Activated effector memory CD4-positive, alpha-beta T cell treated with anti-CD3 and anti-CD28 coated beads, Interleukin-2, amount 50 U/mL, for 16 hours (primary cell): Measurements from ENCODE around the gene CLEC2D.
"Not testable (repeated sequence)": the region's sequence is repeated elsewhere in the genome, so short reads cannot be mapped to it uniquely, and the experiment has no call there.

Source experiments
- DNase-seq: peaks from one replicate; pipeline ENCODE4 v3.0.0-alpha.2; 2020

CLEC2D gene, protein sequence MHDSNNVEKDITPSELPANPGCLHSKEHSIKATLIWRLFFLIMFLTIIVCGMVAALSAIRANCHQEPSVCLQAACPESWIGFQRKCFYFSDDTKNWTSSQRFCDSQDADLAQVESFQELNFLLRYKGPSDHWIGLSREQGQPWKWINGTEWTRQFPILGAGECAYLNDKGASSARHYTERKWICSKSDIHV

DNA sequence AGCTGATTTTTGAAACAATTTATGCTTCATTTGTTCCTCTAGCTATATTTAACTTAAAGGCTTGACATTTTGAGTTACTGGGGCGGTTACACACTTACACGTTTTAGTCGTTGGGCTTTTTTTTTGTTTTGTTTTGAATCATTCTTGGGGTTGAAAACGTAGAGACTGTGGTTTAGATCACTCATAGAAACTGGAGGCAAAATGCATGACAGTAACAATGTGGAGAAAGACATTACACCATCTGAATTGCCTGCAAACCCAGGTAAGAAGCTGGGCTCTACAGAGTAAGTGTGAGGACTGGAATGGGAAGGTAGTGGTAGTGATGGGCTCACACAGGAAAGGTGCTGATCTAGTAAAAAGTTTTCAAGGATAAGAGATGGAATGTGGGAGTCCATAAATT is at the start of gene CLEC2D:
TSS of gene CLEC2D (plus strand) at position 180 of the 400 bp plus-strand sequence. CDS start at position 202, 22 bp downstream.
- DNase-seq = peak; percentile 69

DNA sequence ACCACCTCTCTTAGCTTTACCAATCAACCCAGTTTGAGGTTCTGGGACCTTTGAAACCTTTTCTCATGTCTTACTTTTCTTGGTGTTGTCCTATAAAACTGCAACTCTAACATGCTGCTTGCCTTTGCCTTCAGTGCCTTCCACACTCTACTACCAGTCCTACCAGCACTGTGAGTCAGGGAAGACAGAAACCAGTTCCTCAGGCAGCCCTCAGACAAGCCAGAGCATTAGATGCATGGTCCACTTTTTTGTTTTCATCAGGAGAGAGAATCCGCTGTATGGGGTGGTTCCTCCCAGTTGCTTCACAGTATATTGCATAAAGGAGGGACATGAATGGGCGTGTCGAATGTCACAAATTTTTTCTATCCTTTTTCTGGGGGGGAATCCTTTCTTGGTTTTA is 44.5 kb upstream of the CLEC2D start:
- no peak for DNase-seq

DNA sequence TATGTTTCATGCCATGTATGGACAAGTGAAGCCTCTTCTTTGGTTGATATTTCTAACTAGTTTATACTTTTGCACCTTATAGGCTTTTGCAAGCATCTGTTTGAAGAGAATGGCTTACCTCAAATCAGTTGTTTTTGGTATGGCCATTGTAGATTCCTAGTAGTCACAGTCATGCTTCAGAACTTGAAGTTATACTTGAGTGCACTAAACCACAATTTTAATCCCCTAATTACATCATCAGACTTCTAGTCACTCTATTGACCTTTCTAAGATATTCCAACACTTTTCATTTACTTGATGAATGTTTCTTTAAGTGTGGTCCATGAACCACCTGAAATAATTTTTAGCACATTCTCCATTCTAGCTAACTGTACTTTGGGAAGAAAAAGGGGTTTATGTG is 43.2 kb upstream of the CLEC2D start:
- no peak for DNase-seq

DNA sequence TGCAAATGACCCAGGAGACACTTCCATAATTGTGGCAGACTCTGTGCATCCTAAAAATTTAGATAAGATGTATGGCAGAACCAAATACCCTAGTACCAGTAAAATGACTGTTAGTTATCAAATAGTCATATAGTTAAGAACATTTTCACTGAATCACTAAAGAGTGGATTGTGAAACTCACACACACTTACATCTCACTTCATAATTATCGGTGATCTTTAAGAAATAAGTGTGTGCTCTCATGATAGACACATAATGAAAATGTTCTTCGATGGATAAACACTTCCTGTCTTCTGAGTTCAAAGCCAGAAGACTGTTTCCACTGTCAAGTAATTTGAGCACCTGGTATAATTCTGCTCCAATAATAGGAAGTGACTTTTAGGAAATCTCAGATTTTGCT is 42.7 kb upstream of the CLEC2D start:
- DNase-seq = no peak

DNA sequence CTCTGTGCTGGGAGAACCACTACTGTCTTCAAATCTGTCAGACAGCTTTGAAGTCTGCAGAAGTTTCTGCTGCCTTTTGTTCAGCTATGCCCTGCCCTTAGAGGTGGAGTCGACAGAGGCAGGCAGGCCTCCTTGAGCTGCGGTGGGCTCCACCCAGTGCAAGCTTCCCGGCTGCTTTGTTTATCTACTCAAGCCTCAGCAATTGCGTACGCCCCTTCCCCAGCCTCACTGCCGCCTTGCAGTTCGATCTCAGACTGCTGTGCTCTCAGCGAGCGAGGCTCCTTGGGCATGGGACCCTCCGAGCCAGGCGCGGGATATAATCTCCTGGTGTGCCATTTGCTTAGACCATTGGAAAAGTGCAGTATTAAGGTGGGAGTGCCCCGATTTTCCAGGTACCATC is 36.7 kb upstream of the CLEC2D start:
- DNase-seq = peak; percentile 60

DNA sequence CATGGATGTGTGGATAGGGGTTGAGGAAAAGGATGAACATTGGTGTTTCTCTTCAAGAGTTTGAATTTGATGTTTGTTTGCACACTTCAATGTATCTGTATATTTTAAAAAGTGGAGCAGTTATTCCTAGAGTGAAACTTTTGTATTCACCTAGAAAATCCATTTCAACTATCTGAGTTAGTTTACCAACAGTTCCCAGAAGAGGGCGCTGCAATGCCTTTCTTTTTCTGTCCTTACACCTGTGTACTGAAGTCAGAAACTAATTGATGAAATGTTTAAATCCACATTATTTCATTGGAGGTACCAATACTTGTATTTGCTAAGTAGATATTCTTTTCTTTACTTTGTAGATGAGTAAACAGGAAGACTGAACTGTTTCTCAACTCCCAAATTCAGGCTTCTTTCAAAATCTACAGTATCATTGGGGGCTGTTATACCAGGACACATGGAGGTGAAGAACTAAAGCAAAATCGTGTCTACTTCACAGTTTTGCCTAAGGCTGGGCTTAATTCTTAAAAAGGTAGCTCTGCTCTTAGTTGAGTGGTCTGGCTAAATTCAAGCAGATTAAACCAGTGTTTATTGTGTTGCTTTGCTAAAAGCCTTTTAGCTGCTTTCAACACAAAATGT is 35.2 kb upstream of the CLEC2D start:
- peak; percentile 88 for DNase-seq

DNA sequence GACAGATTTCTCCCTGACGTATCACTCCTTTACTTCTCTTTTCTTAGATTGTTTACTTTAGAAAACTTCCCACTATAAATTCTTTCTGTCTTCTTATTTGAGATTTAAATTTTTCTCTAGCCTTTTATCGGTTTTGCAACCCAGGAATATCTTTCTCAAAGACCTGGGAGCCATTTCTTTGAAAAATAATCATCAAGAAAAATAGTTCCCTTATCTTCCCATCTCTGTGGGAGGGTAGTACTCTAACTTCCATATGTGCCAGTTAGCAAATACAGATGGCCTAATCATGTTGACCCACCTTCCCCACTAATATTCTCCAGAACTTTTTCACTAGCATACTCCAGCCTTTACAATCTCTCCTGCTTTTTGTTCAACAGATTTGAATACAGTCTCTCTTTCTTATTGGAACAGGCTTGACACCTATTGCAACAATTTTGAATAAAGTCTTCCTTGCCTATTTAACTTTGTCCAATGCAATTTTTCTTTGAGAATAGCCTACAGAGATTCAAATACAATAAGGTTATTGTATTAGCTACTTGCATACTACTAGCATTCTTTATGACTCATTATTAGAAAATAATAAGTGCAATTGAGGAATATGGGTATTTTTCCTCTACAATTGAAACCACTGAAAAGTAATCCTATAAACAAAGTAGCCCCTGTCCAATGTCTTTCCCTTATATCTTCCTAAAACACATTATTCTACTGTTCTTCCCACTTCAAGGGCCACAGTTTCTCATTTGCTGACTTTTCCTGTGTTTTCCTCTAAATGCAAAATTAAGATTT is 34.4 kb upstream of the CLEC2D start:
- no peak for DNase-seq

DNA sequence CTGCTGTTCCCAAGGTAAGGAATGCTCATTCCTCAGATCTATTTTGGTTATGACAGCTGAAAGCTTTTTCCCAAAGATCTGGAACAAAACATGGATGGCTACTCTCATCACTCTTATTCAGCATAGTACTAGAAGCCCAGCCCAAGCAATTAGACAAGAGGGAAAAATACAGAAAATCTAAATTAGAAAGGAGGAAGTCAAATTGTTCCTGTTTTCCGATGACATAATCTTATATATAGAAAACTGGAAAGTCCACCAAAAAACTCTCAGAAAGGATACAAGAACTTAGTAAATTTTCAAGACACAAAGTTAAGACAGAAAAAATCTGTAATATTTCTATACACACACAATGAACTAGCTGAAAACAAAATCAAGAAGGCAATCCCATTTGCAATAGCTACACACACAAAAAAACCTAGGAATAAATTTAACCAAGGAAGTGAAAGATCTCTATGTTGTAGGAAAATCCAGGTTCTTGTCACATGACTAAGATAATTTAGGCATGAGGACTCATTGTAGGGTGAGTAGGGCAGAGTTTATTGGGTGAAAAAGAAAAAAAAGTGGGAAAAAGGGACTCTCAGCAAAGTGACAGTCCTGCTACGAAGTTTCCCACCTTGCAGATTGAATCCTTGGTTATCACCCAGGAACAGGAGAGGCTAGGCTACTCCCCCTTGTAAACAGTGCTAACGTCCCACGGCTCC is 33.2 kb upstream of the CLEC2D start:
- no peak for DNase-seq

DNA sequence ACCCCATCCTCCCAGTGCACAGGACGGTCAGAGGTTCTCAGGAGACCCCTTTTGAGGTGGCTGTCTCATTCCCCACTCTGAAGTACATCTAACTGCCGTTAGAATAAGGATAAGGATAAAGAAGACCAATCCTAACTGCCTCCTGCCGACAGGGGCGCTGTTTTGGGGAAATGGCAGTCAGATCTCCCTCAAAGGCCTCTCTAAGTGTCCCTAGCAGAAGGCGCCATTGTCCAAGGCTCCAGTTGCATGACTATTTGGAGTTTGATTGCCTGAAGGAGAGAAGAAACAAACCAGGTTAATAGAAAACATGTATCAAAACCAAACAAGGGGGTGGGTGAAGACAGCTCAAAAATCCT is 32.7 kb upstream of the CLEC2D start:
- no peak for DNase-seq

DNA sequence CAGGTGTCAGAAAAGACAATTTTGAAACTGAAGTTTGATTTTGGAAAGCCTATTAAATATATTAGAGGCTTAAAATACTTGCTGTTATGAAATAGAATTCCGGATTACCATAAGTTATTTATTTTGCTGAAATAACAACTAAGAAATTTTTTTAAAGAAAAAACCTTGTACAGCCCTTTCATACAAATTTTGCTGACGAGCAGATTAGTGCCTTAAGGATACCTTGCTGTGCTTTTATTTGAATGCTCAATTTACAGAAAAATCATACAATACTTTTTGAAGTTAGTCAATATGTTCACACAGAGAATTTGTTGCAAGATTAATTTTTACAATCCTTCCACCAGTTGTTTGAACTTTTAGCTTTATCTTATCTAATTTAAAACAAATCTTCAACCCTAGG is 29.5 kb upstream of the CLEC2D start:
- DNase-seq = no peak

DNA sequence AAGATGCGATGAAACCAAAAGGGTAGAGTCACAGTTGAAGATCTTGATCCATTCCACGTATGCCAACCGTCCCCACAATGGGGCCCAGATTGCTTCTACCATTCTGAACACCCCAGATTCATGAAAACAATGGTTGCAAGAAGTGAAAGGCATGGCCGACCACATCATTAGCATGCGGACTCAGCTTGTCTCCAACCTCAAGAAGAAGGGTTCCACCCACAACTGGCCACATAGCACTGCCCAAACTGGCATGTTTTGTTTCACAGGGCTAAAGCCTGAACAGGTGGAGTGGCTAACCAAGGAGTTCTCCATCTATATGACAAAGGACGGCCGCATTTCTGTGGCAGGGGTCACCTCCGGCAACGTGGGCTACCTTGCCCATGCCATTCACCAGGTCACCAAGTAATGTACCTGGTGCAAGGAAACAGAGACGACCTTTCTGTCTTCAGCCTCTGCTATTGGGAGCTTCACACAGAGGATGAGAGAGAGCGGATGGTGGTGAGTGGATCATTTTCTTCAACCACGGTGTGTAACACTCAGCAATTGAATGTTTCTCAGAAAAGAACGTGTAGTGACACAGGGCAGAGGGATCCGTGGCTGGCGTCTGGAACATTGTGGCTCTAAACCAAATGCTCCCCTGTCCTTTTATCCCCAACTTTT is 26.8 kb upstream of the CLEC2D start:
- DNase-seq = no peak

DNA sequence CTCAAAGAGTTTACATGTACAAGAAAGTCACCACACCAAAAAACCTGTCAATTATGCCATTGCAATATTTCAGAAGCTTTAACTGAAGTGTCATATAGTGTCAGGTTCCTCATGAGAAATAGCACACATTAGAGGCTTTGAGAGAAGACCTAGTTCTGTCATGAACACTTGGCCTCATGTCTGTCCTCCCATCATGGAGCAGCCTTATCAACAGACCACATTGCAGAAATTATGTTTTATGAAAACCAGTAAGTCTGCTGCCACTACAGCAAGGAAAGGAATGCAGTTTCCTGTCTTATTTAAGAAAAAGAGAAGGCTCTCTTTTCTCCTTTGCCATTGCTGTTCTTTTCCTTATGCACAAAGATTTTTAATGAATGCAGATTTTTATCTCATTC is 26.2 kb upstream of the CLEC2D start:
- DNase-seq = no peak

DNA sequence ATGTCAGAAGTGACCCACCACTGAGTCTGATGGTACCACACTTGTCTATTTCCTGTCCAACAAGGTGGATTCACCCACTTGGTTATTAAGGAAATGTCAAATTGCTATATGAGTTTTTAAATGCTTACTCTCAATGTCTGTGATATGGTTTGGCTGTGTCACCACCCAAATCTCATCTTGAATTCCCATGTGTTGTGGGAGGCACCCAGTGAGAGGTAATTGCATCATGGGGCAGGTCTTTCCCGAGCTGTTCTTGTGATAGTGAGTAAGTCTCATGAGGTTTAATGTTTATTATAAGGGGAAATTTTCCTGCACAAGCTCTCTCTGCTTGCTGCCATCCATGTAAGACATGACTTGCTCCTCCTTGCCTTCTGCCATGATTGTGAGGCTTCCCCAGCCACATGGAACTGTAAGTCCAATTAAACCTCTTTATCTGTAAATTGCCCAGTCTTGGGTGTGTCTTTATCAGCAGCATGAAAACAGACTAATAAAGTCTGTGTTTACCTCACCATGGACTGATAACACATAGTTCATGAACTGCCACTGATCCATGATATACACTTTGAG is 24.4 kb upstream of the CLEC2D start:
- not testable (repeated sequence) for DNase-seq

DNA sequence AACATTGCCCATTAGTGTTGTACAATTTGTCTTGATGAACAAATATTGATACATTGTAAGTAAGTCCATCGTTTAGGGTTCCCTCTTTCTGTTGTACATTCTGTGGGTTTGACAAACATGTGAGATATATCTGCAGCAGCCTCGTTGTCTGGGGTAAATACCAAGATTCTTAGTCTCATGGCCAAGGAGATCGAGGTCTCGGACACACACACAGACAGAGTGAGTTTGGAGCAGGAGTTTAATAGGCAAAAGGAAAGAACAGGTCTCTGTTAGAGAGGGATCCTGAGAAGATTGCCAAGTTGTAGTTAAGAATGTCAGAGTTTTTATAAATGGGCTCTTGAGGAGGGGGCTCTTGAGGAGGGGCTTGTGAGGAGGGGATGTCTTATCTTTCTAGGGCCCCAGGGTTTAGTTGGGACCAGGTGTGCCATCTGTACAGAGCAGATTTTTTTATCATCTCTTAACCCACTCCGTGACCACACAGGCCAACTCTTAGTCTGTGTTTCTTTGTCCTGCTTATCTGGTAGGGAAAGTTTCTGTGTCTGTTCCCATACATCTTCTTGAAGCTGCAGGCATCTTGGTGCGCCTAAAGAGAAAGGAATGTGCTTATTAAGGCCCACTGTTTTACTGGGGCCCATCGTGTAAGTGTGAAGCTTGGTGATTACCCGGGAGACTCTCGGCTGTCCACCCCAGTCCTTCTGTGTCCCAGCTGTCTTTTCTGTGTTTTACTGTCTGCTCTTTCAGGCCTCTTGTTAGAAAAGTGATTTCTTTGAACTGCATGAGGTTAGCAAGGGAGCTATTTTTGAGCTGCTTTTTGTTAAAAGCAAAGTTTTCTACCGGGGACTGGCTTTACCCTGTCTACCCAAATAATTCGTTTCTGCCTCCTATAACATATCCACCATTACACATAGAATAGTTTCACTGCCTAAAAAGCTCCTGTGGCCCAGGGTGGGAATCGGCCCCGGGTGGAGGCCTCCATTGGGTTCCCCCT is 22.4 kb upstream of the CLEC2D start:
- no peak for DNase-seq

DNA sequence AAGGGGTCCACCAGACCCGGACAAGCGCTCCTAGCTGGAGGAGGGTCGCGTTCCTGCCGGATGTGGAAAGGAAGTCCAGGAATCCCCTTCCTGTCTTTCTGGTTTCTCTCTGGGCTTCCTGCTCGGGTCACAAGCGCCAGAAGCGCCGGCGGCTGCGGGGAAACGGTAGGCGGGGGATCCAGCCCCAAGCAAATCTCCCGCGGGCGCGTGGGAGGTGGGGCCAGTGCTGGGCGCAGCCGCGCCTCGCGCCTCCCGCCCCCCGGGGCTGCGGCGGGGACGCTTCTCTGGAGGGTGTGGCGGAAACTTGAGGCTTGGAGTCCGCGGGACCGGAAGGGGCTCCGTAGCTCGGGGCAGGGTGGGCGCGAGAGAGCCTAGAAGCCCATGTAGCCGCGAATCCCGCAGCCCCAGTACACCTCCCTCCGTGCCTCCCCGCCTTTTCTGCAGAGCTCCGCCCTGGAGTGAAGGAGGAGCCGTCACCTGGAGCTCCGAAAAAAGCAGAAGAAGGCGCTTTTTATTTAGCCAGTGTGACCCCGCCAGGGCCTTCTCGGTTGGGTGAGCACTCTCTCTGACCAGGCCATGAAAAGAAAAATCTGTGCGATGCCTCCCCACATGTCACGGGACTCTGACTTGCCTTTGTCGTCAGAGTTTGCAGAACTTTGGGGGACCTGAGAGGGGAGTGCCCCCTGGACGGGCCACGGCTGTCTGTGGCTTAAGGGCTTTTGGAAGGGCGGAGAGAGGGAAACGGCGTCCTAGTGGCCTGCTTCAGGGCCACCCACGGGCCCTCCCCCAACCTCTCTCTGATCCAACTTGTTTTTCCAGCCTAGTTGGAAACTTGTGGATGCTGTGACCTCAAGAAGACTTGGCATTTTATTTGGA is 21.4 kb upstream of the CLEC2D start:
- DNase-seq = peak; percentile 95

DNA sequence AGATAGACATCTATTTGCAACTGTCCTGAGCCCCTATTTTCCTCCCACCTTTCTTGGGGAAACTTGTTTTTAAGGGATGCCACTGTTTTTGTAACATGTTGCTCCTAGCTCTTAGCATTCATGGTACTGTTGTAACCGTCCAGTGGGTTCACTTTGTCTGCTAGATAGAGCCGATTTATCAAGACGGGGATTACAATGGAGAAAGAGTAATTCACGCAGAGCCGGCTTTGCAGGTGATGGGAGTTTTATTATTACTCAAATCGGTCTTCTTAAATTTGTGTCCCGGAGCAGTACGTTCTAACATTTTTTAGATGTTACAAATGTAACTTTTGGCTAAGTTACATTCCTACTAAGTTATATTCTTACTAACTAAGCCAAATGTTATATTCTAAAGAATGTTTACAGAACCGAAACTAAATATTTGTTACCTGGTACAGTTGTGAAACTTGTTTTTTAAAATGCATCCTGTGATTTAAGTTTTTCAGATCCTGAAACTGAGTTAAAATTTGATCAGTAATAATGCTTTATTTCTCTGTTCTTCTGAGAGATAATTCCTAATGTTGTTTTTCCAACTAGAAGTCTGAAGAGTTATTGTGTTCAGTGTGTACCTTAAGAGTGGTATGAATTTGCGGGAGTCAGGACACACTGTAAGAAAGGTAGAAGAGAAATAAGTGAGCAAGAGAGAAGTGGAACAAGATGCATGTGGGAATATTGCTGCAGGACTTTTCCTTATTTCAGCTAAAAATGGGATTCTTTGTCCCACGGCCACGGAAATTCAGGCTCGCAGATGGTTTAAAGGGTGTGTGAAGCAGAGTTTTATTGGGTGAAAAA is 20.6 kb upstream of the CLEC2D start:
- no peak for DNase-seq

DNA sequence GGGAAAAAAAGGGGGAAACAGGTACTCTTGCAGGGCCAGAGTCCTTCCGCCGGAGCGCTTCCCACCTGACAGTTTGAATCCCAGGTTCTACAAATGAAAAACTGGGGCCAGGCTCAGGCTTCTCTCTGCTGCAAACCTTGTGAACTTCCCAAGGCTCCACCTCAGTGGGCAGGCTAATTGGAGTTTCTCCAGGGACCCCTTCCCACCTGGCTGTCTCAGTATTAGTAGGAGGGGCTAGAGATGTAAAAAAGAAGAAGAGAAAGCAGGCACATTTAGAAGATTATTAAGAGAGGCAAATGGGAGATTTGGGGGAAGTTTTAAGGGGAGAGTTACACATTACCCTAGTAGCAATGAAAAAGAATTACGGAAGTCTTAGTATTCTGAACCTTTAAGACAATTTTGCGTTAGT is 20.0 kb upstream of the CLEC2D start:
- DNase-seq = peak; percentile 74

DNA sequence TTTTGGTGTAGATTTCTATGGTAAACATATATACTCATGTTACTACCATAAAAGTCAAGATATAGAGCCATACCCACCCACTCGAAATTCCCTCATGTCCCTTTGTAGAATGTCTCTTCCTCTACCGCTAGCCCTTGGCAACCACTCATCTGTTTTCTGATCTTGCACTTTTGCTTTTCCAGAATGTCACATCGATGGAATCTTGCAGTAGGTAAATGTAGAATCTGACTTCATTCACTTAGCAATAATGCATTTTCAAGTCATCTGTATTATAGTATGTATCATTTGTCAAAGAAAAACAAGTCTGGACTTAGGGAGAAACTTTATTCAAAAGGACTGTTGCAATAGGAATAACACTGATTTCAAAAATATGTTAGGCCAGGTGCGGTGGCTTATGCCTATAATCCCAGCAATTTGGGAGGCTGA is 19.3 kb upstream of the CLEC2D start:
- DNase-seq = no peak

DNA sequence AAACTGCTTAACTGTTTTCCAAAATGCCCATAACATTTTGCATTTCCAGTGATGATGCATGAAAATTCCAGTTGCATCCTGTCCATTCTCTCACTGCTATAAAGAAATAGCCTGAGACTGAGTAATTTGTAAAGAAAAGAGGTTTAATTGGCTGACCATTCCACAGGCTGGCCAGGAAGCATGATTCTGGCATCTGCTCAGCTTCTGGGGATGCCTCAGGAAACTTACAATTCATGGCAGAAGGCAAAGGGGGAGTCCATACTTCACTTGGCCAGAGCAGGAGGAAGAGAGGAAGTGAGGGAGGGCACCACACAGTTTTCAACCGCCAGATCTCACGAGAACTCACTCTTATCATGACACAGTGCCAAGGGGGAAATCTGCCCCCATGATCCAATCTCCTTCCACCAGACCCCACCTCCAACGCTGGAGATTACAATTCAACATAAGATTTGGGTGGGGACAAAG is 18.2 kb upstream of the CLEC2D start:
- peak; percentile 78 for DNase-seq
